Stimulated activated CD8-positive, alpha-beta memory T cell treated with anti-CD3 and anti-CD28 coated beads, Interleukin-15, amount 100 ng/mL, for 24 hours (primary cell): ENCODE data around the gene CHCHD6.

Experiments used
- DNase-seq: peaks from one replicate; pipeline ENCODE4 v3.0.0-alpha.2; 2020; ENCODE audit warnings: low read depth

The CHCHD6 gene

DNA sequence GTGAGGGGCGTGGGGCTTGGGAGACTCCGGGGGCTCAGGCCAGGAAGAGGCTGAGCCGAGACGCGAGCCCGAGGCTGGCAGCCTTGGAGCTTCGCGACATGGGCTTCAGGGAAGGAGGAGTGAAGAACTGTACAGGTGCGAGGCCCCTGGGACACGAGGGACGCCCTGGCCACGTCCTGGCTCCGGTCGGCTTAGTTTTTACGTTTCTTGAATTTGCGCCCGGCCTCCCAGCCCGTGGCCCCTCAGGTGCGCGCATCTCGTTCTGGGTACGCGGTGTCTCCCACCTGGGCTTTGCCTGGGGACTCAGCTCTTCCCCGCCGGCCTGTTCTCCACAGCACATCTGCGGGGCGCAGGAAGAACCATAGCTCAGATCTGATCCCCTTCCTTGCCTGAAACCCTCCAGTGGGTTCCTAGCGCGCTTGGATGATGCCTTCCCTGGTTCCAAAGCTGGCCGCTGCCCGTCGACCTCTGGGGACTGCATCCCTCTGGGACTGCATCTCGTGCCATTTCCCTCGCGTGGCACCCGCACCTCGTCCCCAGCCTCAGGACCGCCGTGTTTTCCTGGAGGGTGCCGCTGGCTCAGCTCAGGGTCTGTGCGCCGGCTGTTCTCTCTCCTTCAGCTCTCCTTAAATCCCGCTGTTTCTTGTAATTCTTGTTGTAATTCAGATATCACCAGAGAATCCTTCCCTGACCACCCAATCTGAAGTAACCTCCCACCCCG, 614 bp downstream of the CHCHD6 start:
- no peak for DNase-seq

DNA sequence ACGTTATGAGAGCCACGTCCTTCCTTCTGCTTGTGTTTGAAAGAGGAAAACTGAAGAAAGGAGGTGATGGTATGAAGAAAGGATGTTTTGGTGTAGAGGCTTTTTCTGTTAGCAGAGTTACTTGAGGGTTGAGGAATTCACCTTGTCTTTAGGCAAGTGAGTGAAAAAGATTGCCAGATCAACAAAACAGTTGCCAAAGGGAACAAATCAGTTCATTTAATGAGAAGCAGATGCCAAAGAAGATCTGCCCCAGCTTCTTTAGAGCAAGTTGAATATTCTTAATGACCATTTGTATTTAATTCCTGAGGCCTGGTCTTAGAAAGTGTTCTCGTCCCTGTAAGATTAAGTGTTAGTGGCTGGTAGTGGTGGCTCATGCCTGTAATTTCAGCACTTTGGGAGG, 2.6 kb downstream of the CHCHD6 start:
- no peak for DNase-seq

- no peak for DNase-seq
Measured at GRCh38 chr3:126711121-126711760, 7.2 kb downstream of the CHCHD6 start.

DNA sequence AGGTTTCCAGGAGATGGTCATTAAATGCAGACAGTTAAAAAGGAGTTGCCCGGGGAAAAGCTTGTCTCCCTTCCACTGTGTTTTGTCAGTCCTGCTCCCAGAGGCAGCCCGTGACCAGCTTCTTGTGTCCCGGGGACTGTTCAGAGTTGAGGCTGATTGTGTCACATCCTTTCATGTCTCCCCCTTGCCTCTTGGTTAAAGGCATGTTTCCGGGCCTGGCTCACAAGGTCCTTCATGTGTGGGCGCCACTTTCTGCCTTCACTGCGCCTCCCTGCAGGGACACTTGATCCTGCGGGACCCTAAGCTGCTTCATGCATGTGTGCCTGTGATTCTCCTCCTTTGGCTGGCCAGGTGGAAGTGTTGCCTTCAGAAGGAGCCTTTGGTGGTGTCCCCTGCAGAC, 9.2 kb downstream of the CHCHD6 start:
- DNase-seq, result no peak

- no peak for DNase-seq
Measured at GRCh38 chr3:126714276-126714900, 10.3 kb downstream of the CHCHD6 start.

DNA sequence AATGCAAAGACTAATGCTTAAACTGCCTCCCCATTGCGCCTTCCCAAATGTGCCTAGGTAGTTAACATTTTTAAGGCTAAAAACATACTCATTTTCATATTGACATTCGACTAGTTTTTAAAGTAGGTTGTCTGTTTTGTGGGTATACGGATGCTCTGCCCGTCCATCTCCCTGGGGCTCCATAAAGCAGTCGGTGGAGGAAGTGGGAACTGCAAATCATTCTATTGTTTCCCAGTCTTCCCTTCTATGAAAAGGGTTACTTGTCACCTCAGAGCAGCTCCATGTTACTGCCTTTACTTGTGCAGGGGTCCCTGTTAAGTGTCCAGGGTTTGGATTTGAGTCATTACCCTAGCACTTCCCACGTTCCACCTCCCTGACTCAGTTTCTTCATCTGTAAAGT, 10.9 kb downstream of the CHCHD6 start:
- no peak for DNase-seq

- no peak for DNase-seq
Measured at GRCh38 chr3:126715432-126715831, 11.4 kb downstream of the CHCHD6 start.

GRCh38 chr3:126716057-126716456, 12.0 kb downstream of the CHCHD6 start:
- no peak for DNase-seq

DNA sequence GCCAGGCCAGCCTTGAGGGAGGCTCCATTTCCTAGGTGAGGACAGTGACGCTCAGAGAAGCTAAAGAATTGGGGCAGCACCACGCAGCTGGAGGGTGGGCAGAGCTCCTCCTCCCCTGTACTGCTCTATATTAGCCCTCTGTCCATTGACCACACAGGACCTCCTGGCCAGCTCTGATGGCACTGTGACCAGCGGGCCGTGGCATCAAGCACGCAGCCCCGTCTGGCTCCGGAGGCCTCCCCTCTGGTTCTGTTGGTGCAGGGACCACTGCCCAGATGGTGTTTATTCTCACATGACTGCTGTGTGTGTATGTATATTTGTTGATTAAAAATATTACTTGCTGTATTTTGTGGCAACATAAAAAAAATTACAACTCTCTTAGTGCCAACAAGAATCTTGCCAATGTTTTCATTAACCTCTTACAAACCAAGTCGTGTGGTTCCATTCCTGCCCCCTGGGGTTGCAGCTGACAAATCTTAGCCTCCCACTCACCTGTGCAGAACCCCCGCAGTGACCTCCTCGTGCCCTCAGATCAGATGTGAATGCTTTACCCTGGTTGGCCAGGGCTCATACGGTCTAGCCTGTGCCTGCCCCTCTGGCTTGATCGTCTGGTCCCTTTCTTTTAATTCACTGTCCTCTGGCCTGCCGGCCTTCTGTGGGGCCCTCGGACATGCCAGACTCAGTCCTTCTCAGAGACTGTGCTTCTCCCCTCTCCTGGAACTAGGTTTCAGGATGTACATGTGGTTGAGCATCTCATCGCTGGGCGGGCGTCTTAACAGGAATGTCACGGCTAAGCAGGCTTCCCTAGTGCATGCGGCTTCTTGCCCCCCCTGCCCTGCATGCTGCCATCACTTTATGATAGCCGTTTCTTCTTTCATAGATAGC, 14.8 kb downstream of the CHCHD6 start:
- DNase-seq, result no peak

- DNase-seq, result no peak
Measured at GRCh38 chr3:126720596-126720995, 16.6 kb downstream of the CHCHD6 start.

GRCh38 chr3:126721246-126721645, 17.2 kb downstream of the CHCHD6 start:
- no peak for DNase-seq

DNA sequence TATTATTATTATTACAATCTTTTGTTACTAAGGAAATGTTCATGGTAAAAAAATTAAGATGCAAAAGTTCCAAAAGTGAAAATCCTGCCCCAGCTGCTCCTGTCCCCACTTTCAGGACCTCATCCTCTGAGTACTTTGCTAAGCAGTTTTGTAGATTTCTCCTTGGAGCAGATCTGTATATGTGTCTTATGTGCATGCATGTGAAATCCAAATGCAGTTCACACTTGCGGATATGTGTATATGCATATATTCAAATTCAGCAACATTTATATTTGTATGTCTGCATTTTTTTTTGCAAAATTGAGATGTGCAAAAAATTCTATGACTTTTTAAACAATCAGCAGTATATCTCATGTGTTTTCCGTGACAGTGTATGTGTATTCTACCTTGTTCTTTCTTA, 19.2 kb downstream of the CHCHD6 start:
- DNase-seq, result no peak

- DNase-seq, result no peak
Measured at GRCh38 chr3:126723801-126724200, 19.8 kb downstream of the CHCHD6 start.

- no peak for DNase-seq
Measured at GRCh38 chr3:126728680-126729079, 24.6 kb downstream of the CHCHD6 start.

GRCh38 chr3:126730376-126730775, 26.3 kb downstream of the CHCHD6 start:
- DNase-seq, result no peak

- DNase-seq, result no peak
Measured at GRCh38 chr3:126731044-126731443, 27.0 kb downstream of the CHCHD6 start.

DNA sequence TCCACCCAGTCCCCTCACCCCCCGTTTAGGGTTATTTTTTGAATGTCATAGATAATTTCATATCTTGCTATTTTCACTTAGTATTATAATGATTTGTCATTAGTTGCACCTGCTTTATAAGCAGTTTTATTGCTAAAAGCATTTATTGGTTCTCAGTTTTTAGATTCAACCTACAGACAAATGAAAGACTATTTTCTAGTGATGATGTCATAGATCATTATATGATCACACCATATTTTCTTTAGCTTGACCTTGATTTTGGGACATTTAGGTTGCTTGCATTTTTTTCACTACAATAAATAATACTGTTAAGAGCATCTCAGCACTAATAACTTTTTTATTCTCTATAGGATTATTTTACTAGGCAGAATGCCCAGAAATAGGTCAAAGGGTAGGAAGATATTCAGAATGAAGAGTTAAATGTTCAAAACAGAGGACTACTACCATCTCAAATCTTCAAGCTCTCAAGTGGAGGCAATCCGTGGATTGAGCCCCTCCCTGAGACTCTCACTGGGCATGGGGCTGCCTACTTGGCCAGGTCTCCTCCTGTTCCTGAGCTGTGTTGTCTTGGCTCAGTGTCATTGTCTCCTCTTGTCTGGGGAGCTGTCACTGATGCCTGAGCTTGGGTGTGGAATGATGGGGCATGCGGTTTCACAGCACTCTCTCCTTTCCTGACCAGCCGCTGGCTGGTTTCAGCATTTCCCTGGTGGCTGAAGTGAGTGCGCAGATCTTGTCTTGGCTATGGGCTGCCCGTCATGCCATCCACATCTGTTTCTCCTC, 28.4 kb downstream of the CHCHD6 start:
- DNase-seq, result no peak

DNA sequence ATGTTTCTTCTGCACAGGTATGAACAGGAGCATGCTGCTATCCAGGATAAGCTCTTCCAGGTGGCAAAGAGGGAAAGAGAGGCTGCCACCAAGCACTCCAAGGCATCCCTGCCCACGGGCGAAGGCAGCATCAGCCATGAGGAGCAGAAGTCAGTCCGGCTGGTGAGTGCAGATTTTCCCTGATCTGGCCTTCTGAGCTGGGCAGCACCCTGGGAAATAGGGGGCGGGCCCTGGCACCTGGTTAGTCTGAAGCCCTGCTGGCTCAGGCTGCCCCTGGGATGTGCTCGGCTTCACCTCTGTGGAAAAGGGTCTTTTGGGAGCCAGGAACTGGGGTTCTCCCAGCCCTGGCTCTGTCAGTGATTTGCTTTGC, 29.0 kb downstream of the CHCHD6 start:
- DNase-seq, result no peak

DNA sequence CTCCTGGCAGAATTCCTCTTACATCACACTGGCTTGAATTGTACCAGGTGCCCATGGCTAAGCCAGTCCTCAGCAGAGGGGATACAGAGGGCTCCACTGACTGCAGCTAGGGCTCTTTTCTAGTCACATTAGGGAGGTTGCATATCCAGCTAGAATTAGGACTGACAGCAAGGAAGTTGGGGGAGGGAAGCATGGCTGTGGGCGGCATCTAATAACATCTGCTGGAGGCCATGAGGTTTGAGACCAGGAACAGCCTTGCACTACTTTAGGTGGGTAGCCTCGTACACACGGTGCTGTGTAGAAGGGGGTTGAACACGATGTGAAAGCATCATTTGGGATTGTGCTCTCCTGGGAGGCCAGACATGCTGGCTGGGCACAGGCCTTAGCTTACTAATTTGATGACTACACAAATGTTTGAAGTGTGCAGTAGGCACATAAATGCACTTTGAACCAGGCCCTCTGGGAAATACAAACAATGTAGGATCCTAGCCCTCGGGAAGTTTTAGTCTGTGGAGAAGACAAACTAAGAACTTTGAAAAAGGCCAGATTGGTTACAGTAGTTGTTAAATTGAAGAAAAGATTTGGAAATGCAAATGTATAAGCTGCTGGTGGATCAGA, 30.2 kb downstream of the CHCHD6 start:
- no peak for DNase-seq

GRCh38 chr3:126737527-126737926, 33.5 kb downstream of the CHCHD6 start:
- no peak for DNase-seq

- no peak for DNase-seq
Measured at GRCh38 chr3:126742057-126742456, 38.0 kb downstream of the CHCHD6 start.
